PFSK-1 (cell line): ENCODE measurements around the gene FRMD3.

Experiments
- FOXP2 ChIP-seq: optimal IDR thresholded peaks from 2 replicates; pipeline ENCODE3; 2011; ENCODE audit warnings: borderline replicate concordance, control low read depth, inconsistent platforms; ENCODE audit not compliant: insufficient read depth; ENCODE audit errors: extremely low read length, extremely low read depth
- POLR2AphosphoS5 ChIP-seq: IDR thresholded peaks from 2 replicates; pipeline ENCODE4 v1.6.1; 2012; ENCODE audit warnings: low read depth, mild to moderate bottlenecking, control low read depth, low read length, moderate library complexity
- REST ChIP-seq, 2 experiments: IDR thresholded peaks; 2 replicates each; pipeline versions ENCODE4 v1.6.1 to v1.8.0; 2011 to 2012; ENCODE audit warnings: low read depth in 2 of 2, low read length in 2 of 2, control low read depth in 1 of 2, inconsistent platforms in 1 of 2, mild to moderate bottlenecking in 1 of 2, moderate library complexity in 1 of 2; ENCODE audit not compliant: insufficient read depth in 1 of 2
- SIN3A ChIP-seq: IDR thresholded peaks from 2 replicates; pipeline ENCODE4 v1.6.1; 2012; ENCODE audit warnings: mild to moderate bottlenecking, low read length, moderate library complexity, borderline replicate concordance; ENCODE audit not compliant: insufficient read depth
- TAF1 ChIP-seq: IDR thresholded peaks from 2 replicates; pipeline ENCODE4 v1.6.1; 2012; ENCODE audit warnings: low read length, control low read depth, borderline replicate concordance; ENCODE audit not compliant: insufficient read depth

Gene FRMD3

GRCh38 chr9:83444110-83444509 is 94.1 kb downstream of the FRMD3 start:
- TF ChIP-seq TAF1, result no peak
- TF ChIP-seq FOXP2, result no peak
- TF ChIP-seq REST (IDR thresholded peaks at IDR 0.05; ENCODE audit: insufficient read depth in 1 of 2, low read depth in 2 of 2, low read length in 2 of 2), result no peak
- no peak for TF ChIP-seq SIN3A
- no peak for TF ChIP-seq POLR2AphosphoS5

GRCh38 chr9:83441390-83441789 is 96.8 kb downstream of the FRMD3 start:
- TF ChIP-seq POLR2AphosphoS5 (no peak), SIN3A (no peak), TAF1 (no peak), REST (IDR thresholded peaks at IDR 0.05; ENCODE audit: insufficient read depth in 1 of 2, low read depth in 2 of 2, low read length in 2 of 2) (no peak), FOXP2 (no peak)

GRCh38 chr9:83440641-83441040 is 97.6 kb downstream of the FRMD3 start:
- TF ChIP-seq FOXP2 (no peak), REST (IDR thresholded peaks at IDR 0.05; ENCODE audit: insufficient read depth in 1 of 2, low read depth in 2 of 2, low read length in 2 of 2) (no peak), SIN3A (no peak), TAF1 (no peak), POLR2AphosphoS5 (no peak)

- TF ChIP-seq REST (IDR thresholded peaks at IDR 0.05; ENCODE audit: insufficient read depth in 1 of 2, low read depth in 2 of 2, low read length in 2 of 2), result no peak
- no peak for TF ChIP-seq POLR2AphosphoS5
- no peak for TF ChIP-seq FOXP2
Observed at GRCh38 chr9:83435301-83435700, 102.9 kb downstream of the FRMD3 start.

GRCh38 chr9:83434254-83434653 is 103.9 kb downstream of the FRMD3 start:
- TF ChIP-seq SIN3A, result no peak
- TF ChIP-seq TAF1, result no peak
- no peak for TF ChIP-seq REST (IDR thresholded peaks at IDR 0.05; ENCODE audit: insufficient read depth in 1 of 2, low read depth in 2 of 2, low read length in 2 of 2)
- no peak for TF ChIP-seq POLR2AphosphoS5
- no peak for TF ChIP-seq FOXP2
